ENCODE data around the gene FAM193B.

DNA sequence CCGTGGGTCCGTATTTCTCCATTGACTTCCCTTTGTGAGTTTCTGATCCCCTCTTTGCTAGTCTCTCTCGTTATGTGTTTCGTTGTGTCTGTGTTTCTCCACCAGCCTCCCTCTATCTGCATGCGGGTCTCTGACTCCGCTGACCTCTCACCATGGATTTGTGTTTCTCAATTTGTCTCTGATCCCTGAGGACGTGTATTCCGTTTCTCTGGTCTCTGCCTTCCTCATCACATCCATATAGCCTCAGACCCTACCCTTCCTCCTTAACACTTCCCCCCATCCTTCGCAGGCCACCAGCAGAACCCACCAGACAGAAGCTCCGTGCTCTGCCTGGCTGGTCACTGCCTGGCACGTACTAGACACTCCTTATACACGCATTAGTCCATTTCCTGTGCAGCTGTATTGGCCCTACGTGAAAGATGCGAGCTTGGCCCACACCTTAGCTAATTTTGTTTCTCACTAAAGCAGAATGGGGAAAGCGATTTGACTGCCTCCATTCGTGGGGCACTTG is 46.2 kb upstream of the FAM193B start:
- TF ChIP-seq POLR2AphosphoS5 (IDR thresholded peaks at IDR 0.05; ENCODE audit: low read depth) (no peak), CTCF (IDR thresholded peaks at IDR 0.05; ENCODE audit: insufficient read depth, low read length) (no peak)

Data from HL-60 (cell line).